SK-N-SH treated with all-trans-retinoic acid at 6 μM for 48 hours (cell line): ENCODE data around the gene ANKRD13A.
"Not testable (repeated sequence)": the region's sequence is repeated elsewhere in the genome, so short reads cannot be mapped to it uniquely, and the experiment has no call there.

Experiments used
- ATAC-seq: fragments of 200-7000 bp; cut with Tn5 transposase; 3 replicates; pipeline ENCODE4 v1.9.1; 2020; ENCODE audit warnings: mild to moderate bottlenecking, moderate library complexity
- ARNTL ChIP-seq: fragments of 450-650 bp; formaldehyde crosslinking; IDR thresholded peaks from 2 replicates; pipeline ENCODE4 v1.5.0; 2020; ENCODE audit warnings: low read depth, mild to moderate bottlenecking, moderate library complexity, borderline replicate concordance
- BACH2 ChIP-seq: fragments of 250-450 bp; sonication (Bioruptor Pico); IDR thresholded peaks from 2 replicates; pipeline ENCODE4 v1.9.0; 2021; ENCODE audit warnings: mild to moderate bottlenecking, borderline replicate concordance
- CSDC2 ChIP-seq: fragments of 250-450 bp; sonication (Bioruptor Pico); IDR thresholded peaks from 2 replicates; pipeline ENCODE4 v1.5.0; 2020; ENCODE audit warnings: mild to moderate bottlenecking, moderate library complexity
- ESRRG ChIP-seq: fragments of 250-450 bp; sonication (Bioruptor Pico); IDR thresholded peaks from 2 replicates; pipeline ENCODE4 v1.6.1; 2021; ENCODE audit warnings: mild to moderate bottlenecking
- ISL1 ChIP-seq: fragments of 250-450 bp; sonication (Bioruptor Pico); IDR thresholded peaks from 2 replicates; pipeline ENCODE4 v2.1.2; 2022; ENCODE audit warnings: mild to moderate bottlenecking, moderate library complexity
- OSR1 ChIP-seq: fragments of 250-450 bp; sonication (Bioruptor Pico); IDR thresholded peaks from 2 replicates; pipeline ENCODE4 v1.8.0; 2022; ENCODE audit warnings: moderate library complexity, mild to moderate bottlenecking, inconsistent platforms
- PPARA ChIP-seq: fragments of 250-450 bp; sonication (Bioruptor Pico); IDR thresholded peaks from 2 replicates; pipeline ENCODE4 v1.5.0; 2020; ENCODE audit warnings: mild to moderate bottlenecking, borderline replicate concordance
- RARB ChIP-seq: fragments of 250-450 bp; sonication (Bioruptor Pico); IDR thresholded peaks from 2 replicates; pipeline ENCODE4 v1.8.0; 2021; ENCODE audit warnings: mild to moderate bottlenecking, moderate library complexity
- SNAI2 ChIP-seq: fragments of 250-450 bp; sonication (Bioruptor Pico); IDR thresholded peaks from 2 replicates; pipeline ENCODE4 v1.5.0; 2020; ENCODE audit warnings: mild to moderate bottlenecking, moderate library complexity
- TCF4 ChIP-seq: fragments of 250-450 bp; sonication (Bioruptor Pico); IDR thresholded peaks from 2 replicates; pipeline ENCODE4 v1.8.0; 2021; ENCODE audit warnings: mild to moderate bottlenecking, moderate library complexity, borderline replicate concordance
- TOX ChIP-seq: fragments of 250-450 bp; sonication (Bioruptor Pico); IDR thresholded peaks from 2 replicates; pipeline ENCODE4 v1.8.0; 2021; ENCODE audit warnings: mild to moderate bottlenecking, moderate library complexity, borderline replicate concordance
- ZC3H10 ChIP-seq: fragments of 250-450 bp; sonication (Bioruptor Pico); IDR thresholded peaks from 2 replicates; pipeline ENCODE4 v1.5.1; 2021; ENCODE audit warnings: mild to moderate bottlenecking, moderate library complexity
- ZFP3 ChIP-seq: fragments of 250-450 bp; sonication (Bioruptor Pico); IDR thresholded peaks from 2 replicates; pipeline ENCODE4 v1.5.0; 2020; ENCODE audit warnings: mild to moderate bottlenecking, moderate library complexity
- ZNF565 ChIP-seq: fragments of 450-650 bp; formaldehyde crosslinking; conservative IDR thresholded peaks from 2 replicates; pipeline ENCODE4 v1.5.0; 2020; ENCODE audit warnings: low read depth, mild to moderate bottlenecking, moderate library complexity
- ZNF70 ChIP-seq: fragments of 450-650 bp; formaldehyde crosslinking; IDR thresholded peaks from 2 replicates; pipeline ENCODE4 v1.5.0; 2020; ENCODE audit warnings: mild to moderate bottlenecking, moderate library complexity
- ZNF8 ChIP-seq: fragments of 450-650 bp; formaldehyde crosslinking; IDR thresholded peaks from 2 replicates; pipeline ENCODE4 v1.5.0; 2020; ENCODE audit warnings: mild to moderate bottlenecking, moderate library complexity
- TF ChIP-seq, protein P1 (sequence below): fragments of 250-450 bp; sonication (Bioruptor Pico); IDR thresholded peaks from 2 replicates; pipeline ENCODE4 v1.8.0; 2021; ENCODE audit warnings: low read depth, mild to moderate bottlenecking, moderate library complexity, borderline replicate concordance
- TF ChIP-seq, protein P2 (sequence below): fragments of 250-450 bp; sonication (Bioruptor Pico); IDR thresholded peaks from 2 replicates; pipeline ENCODE4 v1.5.0; 2020; ENCODE audit warnings: mild to moderate bottlenecking, moderate library complexity
- TF ChIP-seq, protein P3 (sequence below): fragments of 250-450 bp; sonication (Bioruptor Pico); IDR thresholded peaks from 2 replicates; pipeline ENCODE4 v1.5.1; 2021; ENCODE audit warnings: mild to moderate bottlenecking, moderate library complexity
- TF ChIP-seq, protein P4 (sequence below): fragments of 250-450 bp; sonication (Bioruptor Pico); IDR thresholded peaks from 2 replicates; pipeline ENCODE4 v1.5.1; 2020; ENCODE audit warnings: low read depth, mild to moderate bottlenecking, moderate library complexity
- TF ChIP-seq, protein P5 (sequence below): fragments of 250-450 bp; sonication (Bioruptor Pico); IDR thresholded peaks from 2 replicates; pipeline ENCODE4 v1.8.0; 2020; ENCODE audit warnings: mild to moderate bottlenecking, moderate library complexity, borderline replicate concordance

The ANKRD13A gene

DNA sequence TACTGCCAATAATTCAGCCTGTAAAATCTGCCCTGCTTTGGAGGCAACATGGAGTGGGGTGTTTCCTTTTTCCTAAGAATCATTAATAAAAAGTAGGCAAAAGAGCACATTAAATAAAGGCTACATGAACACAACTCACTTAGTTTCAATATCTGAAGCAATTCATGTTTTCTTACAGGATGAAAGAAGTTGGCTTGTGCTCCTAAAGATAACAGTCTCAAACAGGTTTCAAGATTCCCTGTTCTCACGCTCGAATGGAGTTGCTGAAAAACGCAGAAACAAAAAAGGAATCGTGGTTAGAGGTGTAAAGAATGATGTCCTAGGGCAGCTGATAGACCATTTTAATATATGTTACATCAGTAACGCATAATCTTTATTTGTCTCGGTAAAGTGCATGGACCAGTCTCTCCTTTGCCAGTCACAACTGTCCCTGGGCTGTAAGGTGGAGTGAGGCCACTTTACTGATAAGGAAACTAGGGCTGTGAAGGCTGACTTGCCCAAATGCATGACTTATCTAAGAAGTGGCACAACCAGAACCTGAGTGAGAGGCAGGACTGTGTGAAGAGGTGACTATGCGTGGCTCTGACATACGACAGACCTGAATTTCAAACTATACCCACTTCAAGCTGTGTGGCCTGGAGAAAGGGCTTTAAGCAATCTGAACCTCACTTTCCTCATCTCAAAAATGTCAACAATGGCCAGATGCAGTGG, 15.6 kb upstream of the ANKRD13A start:
- TF ChIP-seq TOX (CRISPR knock-in tag) (no peak), ZNF565 (no peak), SNAI2 (no peak), ZC3H10 (CRISPR knock-in tag) (no peak), ESRRG (no peak), CSDC2 (CRISPR knock-in tag) (no peak), PPARA (no peak), ARNTL (no peak), ZNF70 (CRISPR knock-in tag) (no peak), ZNF8 (no peak), TCF4 (no peak), ISL1 (CRISPR knock-in tag) (no peak), OSR1 (CRISPR knock-in tag) (no peak), ZFP3 (CRISPR knock-in tag) (no peak), BACH2 (CRISPR knock-in tag) (no peak)
- TF ChIP-seq, protein P1, sequence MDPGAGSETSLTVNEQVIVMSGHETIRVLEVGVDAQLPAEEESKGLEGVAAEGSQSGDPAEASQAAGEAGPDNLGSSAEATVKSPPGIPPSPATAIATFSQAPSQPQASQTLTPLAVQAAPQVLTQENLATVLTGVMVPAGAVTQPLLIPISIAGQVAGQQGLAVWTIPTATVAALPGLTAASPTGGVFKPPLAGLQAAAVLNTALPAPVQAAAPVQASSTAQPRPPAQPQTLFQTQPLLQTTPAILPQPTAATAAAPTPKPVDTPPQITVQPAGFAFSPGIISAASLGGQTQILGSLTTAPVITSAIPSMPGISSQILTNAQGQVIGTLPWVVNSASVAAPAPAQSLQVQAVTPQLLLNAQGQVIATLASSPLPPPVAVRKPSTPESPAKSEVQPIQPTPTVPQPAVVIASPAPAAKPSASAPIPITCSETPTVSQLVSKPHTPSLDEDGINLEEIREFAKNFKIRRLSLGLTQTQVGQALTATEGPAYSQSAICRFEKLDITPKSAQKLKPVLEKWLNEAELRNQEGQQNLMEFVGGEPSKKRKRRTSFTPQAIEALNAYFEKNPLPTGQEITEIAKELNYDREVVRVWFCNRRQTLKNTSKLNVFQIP (CRISPR knock-in tag), result no peak
- TF ChIP-seq, protein P2, sequence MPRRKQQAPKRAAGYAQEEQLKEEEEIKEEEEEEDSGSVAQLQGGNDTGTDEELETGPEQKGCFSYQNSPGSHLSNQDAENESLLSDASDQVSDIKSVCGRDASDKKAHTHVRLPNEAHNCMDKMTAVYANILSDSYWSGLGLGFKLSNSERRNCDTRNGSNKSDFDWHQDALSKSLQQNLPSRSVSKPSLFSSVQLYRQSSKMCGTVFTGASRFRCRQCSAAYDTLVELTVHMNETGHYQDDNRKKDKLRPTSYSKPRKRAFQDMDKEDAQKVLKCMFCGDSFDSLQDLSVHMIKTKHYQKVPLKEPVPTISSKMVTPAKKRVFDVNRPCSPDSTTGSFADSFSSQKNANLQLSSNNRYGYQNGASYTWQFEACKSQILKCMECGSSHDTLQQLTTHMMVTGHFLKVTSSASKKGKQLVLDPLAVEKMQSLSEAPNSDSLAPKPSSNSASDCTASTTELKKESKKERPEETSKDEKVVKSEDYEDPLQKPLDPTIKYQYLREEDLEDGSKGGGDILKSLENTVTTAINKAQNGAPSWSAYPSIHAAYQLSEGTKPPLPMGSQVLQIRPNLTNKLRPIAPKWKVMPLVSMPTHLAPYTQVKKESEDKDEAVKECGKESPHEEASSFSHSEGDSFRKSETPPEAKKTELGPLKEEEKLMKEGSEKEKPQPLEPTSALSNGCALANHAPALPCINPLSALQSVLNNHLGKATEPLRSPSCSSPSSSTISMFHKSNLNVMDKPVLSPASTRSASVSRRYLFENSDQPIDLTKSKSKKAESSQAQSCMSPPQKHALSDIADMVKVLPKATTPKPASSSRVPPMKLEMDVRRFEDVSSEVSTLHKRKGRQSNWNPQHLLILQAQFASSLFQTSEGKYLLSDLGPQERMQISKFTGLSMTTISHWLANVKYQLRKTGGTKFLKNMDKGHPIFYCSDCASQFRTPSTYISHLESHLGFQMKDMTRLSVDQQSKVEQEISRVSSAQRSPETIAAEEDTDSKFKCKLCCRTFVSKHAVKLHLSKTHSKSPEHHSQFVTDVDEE (CRISPR knock-in tag), result no peak
- TF ChIP-seq, protein P3, sequence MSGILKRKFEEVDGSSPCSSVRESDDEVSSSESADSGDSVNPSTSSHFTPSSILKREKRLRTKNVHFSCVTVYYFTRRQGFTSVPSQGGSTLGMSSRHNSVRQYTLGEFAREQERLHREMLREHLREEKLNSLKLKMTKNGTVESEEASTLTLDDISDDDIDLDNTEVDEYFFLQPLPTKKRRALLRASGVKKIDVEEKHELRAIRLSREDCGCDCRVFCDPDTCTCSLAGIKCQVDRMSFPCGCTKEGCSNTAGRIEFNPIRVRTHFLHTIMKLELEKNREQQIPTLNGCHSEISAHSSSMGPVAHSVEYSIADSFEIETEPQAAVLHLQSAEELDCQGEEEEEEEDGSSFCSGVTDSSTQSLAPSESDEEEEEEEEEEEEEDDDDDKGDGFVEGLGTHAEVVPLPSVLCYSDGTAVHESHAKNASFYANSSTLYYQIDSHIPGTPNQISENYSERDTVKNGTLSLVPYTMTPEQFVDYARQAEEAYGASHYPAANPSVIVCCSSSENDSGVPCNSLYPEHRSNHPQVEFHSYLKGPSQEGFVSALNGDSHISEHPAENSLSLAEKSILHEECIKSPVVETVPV, result no peak
- TF ChIP-seq, protein P4, sequence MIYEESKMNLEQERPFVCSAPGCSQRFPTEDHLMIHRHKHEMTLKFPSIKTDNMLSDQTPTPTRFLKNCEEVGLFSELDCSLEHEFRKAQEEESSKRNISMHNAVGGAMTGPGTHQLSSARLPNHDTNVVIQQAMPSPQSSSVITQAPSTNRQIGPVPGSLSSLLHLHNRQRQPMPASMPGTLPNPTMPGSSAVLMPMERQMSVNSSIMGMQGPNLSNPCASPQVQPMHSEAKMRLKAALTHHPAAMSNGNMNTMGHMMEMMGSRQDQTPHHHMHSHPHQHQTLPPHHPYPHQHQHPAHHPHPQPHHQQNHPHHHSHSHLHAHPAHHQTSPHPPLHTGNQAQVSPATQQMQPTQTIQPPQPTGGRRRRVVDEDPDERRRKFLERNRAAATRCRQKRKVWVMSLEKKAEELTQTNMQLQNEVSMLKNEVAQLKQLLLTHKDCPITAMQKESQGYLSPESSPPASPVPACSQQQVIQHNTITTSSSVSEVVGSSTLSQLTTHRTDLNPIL (CRISPR knock-in tag), result no peak
- TF ChIP-seq, protein P5, sequence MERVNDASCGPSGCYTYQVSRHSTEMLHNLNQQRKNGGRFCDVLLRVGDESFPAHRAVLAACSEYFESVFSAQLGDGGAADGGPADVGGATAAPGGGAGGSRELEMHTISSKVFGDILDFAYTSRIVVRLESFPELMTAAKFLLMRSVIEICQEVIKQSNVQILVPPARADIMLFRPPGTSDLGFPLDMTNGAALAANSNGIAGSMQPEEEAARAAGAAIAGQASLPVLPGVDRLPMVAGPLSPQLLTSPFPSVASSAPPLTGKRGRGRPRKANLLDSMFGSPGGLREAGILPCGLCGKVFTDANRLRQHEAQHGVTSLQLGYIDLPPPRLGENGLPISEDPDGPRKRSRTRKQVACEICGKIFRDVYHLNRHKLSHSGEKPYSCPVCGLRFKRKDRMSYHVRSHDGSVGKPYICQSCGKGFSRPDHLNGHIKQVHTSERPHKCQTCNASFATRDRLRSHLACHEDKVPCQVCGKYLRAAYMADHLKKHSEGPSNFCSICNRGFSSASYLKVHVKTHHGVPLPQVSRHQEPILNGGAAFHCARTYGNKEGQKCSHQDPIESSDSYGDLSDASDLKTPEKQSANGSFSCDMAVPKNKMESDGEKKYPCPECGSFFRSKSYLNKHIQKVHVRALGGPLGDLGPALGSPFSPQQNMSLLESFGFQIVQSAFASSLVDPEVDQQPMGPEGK (CRISPR knock-in tag), result no peak
- TF ChIP-seq, all 23 proteins: peak for 0
- ATAC-seq, result no peak

DNA sequence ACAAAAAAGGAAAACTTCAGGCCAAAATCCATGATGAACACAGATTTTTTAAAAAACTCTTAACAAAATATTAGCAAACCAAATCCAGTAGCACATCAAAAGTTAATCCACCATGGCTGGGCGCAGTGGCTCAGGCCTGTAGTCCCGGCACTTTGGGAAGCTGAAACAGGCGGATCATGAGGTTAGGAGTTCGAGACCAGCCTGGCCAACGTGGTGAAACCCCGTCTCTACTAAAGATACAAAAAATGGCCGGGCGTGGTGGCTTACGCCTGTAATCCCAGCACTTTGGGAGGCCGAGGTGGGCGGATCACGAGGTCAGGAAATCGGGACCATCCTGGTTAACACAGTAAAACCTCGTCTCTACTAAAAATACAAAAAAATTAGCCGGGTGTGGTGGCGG, 13.0 kb upstream of the ANKRD13A start:
- ATAC-seq, result not testable (repeated sequence)

DNA sequence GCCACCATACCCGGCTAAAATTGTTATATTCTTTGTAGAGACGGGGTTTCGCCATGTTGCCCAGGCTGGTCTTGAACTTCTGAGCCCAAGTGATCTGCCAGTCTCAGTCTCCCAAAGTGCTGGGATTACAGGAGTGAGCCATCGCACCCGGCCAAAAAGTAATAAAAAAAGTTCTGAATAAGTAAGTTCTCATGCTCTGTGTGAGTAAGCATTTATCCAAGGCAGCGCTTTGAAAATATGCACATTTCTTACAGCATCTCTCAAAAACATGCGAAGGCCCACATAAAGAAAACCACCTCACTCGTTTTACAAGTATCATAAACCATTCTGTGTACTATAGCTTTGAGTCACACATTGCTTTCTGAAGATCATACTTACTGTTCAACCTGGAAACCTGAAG, 11.6 kb upstream of the ANKRD13A start:
- no peak for ATAC-seq
- TF ChIP-seq ZNF70 (CRISPR knock-in tag), result no peak
- TF ChIP-seq ESRRG, result no peak
- no peak for TF ChIP-seq ARNTL
- TF ChIP-seq, protein P4 (CRISPR knock-in tag), result no peak
- no peak for TF ChIP-seq RARB (CRISPR knock-in tag)
- TF ChIP-seq, all 23 proteins: peak for 0
